A549 (cell line): ENCODE results near the gene POLRMT. TPM values are rescaled to one million over a fixed set of nuclear protein-coding genes. Genes with fewer than 3 reads are reported as not detected.

Source experiments
- ATAC-seq, 2 experiments: fragments of 200-7000 bp in 1 of 2; fragments of >200 bp in 1 of 2; cut with Nextera tagmentation in 1 of 2; cut with Tn5 transposase in 1 of 2; 3 replicates each; pipeline versions ENCODE4 v1.8.0 to v1.9.1; 2018 to 2020; ENCODE audit warnings: mild to moderate bottlenecking in 1 of 2, moderate library complexity in 1 of 2
- CTCF ChIA-PET: fragments of 300-600 bp; sonication (Branson Sonifier 250); formaldehyde crosslinking; extraction: SDS; loops from one replicate; lab custom pipeline; 2021; ENCODE audit warnings: antibody characterized with exemption, inconsistent platforms; lab: Yijun Ruan, JAX
- POLR2A ChIA-PET: fragments of 350-600 bp; formaldehyde crosslinking; extraction: SDS; loops from one replicate; lab custom pipeline; 2021; ENCODE audit warnings: antibody characterized with exemption, inconsistent platforms; lab: Yijun Ruan, JAX
- DNase-seq, 2 experiments: peaks; one replicate each; pipeline versions ENCODE4 v3.0.0 to v3.0.0-alpha.2; 2011 to 2016; ENCODE audit warnings: low read depth in 1 of 2, low spot score in 1 of 2
- FAIRE-seq: peaks from 2 replicates; lab custom pipeline; 2011; peaks lifted over from hg19 to GRCh38; lab: Jason Lieb, UNC
- H3K27ac ChIP-seq, 2 experiments: fragments of >200 bp; sonication (Bioruptor Twin); formaldehyde crosslinking; 3 replicates each; pipeline ENCODE4 v1.5.1; 2016 to 2017
- H3K4me1 ChIP-seq: fragments of >200 bp; sonication (Bioruptor Twin); formaldehyde crosslinking; 3 replicates; pipeline ENCODE4 v1.6.1; 2016
- H3K4me2 ChIP-seq: fragments of >200 bp; sonication (Bioruptor Twin); formaldehyde crosslinking; 3 replicates; pipeline ENCODE4 v1.6.1; 2016
- H3K4me3 ChIP-seq: fragments of >200 bp; sonication (Bioruptor Twin); formaldehyde crosslinking; 3 replicates; pipeline ENCODE4 v1.5.1; 2016
- H3K9me3 ChIP-seq: fragments of >200 bp; sonication (Bioruptor Twin); formaldehyde crosslinking; 3 replicates; pipeline ENCODE4 v1.6.1; 2016
- CBX2 ChIP-seq: fragments of 200-600 bp; sonication (generic); IDR thresholded peaks from 2 replicates; pipeline ENCODE4 v1.6.1; 2016; ENCODE audit warnings: low read depth, mild to moderate bottlenecking, borderline replicate concordance
- CEBPB ChIP-seq, 2 experiments: fragments of >200 bp in 1 of 2; sonication (Bioruptor Twin) in 1 of 2; formaldehyde crosslinking in 1 of 2; IDR thresholded peaks; 2 replicates each; pipeline ENCODE4 v1.6.1; 2012 to 2016
- FOSL2 ChIP-seq, 2 experiments: fragments of 450-650 bp in 1 of 2; fragments of >200 bp in 1 of 2; sonication (Bioruptor Twin) in 1 of 2; formaldehyde crosslinking; IDR thresholded peaks; 2 replicates each; pipeline versions ENCODE4 v1.5.0 to v1.6.1; 2016 to 2020; ENCODE audit warnings: mild to moderate bottlenecking in 1 of 2, moderate library complexity in 1 of 2
- HEYL ChIP-seq: fragments of 250-450 bp; sonication (Bioruptor Pico); IDR thresholded peaks from 2 replicates; pipeline ENCODE4 v1.8.0; 2021; ENCODE audit warnings: mild to moderate bottlenecking, moderate library complexity
- HOXA7 ChIP-seq: fragments of 250-450 bp; sonication (Bioruptor Pico); IDR thresholded peaks from 2 replicates; pipeline ENCODE4 v1.5.0; 2020; ENCODE audit warnings: mild to moderate bottlenecking, moderate library complexity
- HOXB13 ChIP-seq: fragments of 250-450 bp; sonication (Bioruptor Pico); IDR thresholded peaks from 2 replicates; pipeline ENCODE4 v1.5.0; 2020; ENCODE audit warnings: low read depth, mild to moderate bottlenecking, moderate library complexity
- JUN ChIP-seq, 2 experiments: fragments of >200 bp; sonication (Bioruptor Twin); formaldehyde crosslinking; IDR thresholded peaks; 2 replicates in 1 of 2; 3 replicates in 1 of 2; pipeline ENCODE4 v1.6.1; 2016 to 2017
- KDM5A ChIP-seq: fragments of 200-600 bp; sonication (generic); IDR thresholded peaks from 2 replicates; pipeline ENCODE4 v1.6.1; 2016; ENCODE audit warnings: antibody characterized with exemption, mild to moderate bottlenecking
- MAX ChIP-seq: IDR thresholded peaks from 2 replicates; pipeline ENCODE4 v1.6.1; 2012
- NFE2L2 ChIP-seq: fragments of 150-350 bp; conservative IDR thresholded peaks from 2 replicates; pipeline ENCODE4 v1.6.1; 2014; ENCODE audit warnings: low read length
- NR3C1 ChIP-seq: fragments of >200 bp; sonication (Bioruptor Twin); formaldehyde crosslinking; IDR thresholded peaks from 3 replicates; pipeline ENCODE4 v1.6.1; 2017
- PHF8 ChIP-seq: fragments of 200-600 bp; sonication (generic); IDR thresholded peaks from 2 replicates; pipeline ENCODE4 v1.6.1; 2016; ENCODE audit warnings: low read depth, mild to moderate bottlenecking, antibody characterized with exemption, moderate library complexity, borderline replicate concordance
- RARB ChIP-seq: fragments of 250-450 bp; sonication (Bioruptor Pico); IDR thresholded peaks from 2 replicates; pipeline ENCODE4 v1.8.0; 2021; ENCODE audit warnings: mild to moderate bottlenecking, moderate library complexity
- REST ChIP-seq: fragments of 200-600 bp; sonication (generic); IDR thresholded peaks from 2 replicates; pipeline ENCODE4 v1.6.1; 2016; ENCODE audit warnings: antibody characterized with exemption, mild to moderate bottlenecking, moderate library complexity
- SMC3 ChIP-seq: fragments of >200 bp; sonication (Bioruptor Twin); formaldehyde crosslinking; IDR thresholded peaks from 3 replicates; pipeline ENCODE4 v1.6.1; 2018; ENCODE audit warnings: inconsistent platforms
- ZFP36 ChIP-seq: fragments of 450-650 bp; IDR thresholded peaks from 2 replicates; pipeline ENCODE4 v1.6.1; 2014; ENCODE audit warnings: borderline replicate concordance; ENCODE audit not compliant: partially characterized antibody
- ZSCAN20 ChIP-seq: fragments of 250-450 bp; sonication (Bioruptor Pico); IDR thresholded peaks from 2 replicates; pipeline ENCODE4 v1.8.0; 2022; ENCODE audit warnings: mild to moderate bottlenecking, moderate library complexity
- WGBS: methylation state at CpG from one replicate; pipeline ENCODE4 v1.1.6; 2017; ENCODE audit errors: missing lambda C conversion rate; 5-methylcytosine and 5-hydroxymethylcytosine counted together
- polyA plus RNA-seq, 4 experiments: library from polyadenylated mRNA; depleted of rRNA in 3 of 4; stranded (reverse); fragments of >200 nt; fragmentation: RNase III in 1 of 4; extraction: RNeasy Plus Mini Kit Qiagen cat#74134 plus additional on column Dnase treatment in 1 of 4; gene quantifications; 2 replicates in 3 of 4; 3 replicates in 1 of 4; pipeline ENCODE4 v1.2.3, GENCODE V29; 2011 to 2017

The POLRMT gene
- polyA plus RNA-seq, 2 of the 4 experiments (the other 2 are of a cell fraction), result 41.9 to 68.8 TPM

- WGBS, result 76% methylated on average over 33 of the region's 75 CpGs
- H3K4me3 ChIP-seq, result peak overlapping the region; percentile 65
- DNase-seq, result no peak
These were observed 42.0 kb downstream of the POLRMT start for GRCh38 chr19:591099-591958.

GRCh38 chr19:590750-591098 is 42.6 kb downstream of the POLRMT start:
- DNase-seq (no peak), FAIRE-seq (no peak), ATAC-seq (no peak)
- POLR2A ChIA-PET, result no interaction called here
- 21% methylated on average over 10 of the region's 41 CpGs for WGBS
- Histone ChIP-seq H3K9me3 (no peaks in the 10 kb centered on the region), H3K4me2 (peak overlapping the region; percentile 89), H3K27ac (peak overlapping the region; percentile 82 to 95), H3K4me1 (peaks cover 47% of the 10 kb centered on the region), H3K4me3 (peak overlapping the region; percentile 65)
- CTCF ChIA-PET, result no interaction called here
- TF ChIP-seq NFE2L2, result no peak
- TF ChIP-seq CBX2, result no peak
- no peak for TF ChIP-seq JUN (IDR thresholded peaks at IDR 0.05)
- TF ChIP-seq MAX, result no peak
- no peak for TF ChIP-seq HEYL
- no peak for TF ChIP-seq ZSCAN20 (CRISPR knock-in tag)
- no peak for TF ChIP-seq CEBPB (IDR thresholded peaks at IDR 0.05)
- no peak for TF ChIP-seq RARB
- no peak for TF ChIP-seq HOXB13 (CRISPR knock-in tag)
- TF ChIP-seq ZFP36, result no peak
- no peak for TF ChIP-seq REST
- TF ChIP-seq SMC3, result no peak
- no peak for TF ChIP-seq FOSL2 (IDR thresholded peaks at IDR 0.05)
- TF ChIP-seq FOSL2 (CRISPR knock-in tag; IDR thresholded peaks at IDR 0.05), result no peak
- TF ChIP-seq NR3C1, result no peak
- no peak for TF ChIP-seq KDM5A
- TF ChIP-seq PHF8, result no peak
- TF ChIP-seq, all 56 proteins: peak for 0

More at GRCh38 chr19:591099-591958, 42.0 kb downstream of the POLRMT start:
- Histone ChIP-seq H3K9me3 (no peaks in the 10 kb centered on the region), H3K4me1 (peaks cover 41% of the 10 kb centered on the region), H3K27ac (peak overlapping the region; percentile 82 to 95), H3K4me2 (peak overlapping the region; percentile 89)
- POLR2A ChIA-PET, result no interaction called here
- FAIRE-seq, result no peak
- TF ChIP-seq REST, result peak; percentile 91
- TF ChIP-seq HOXA7 (CRISPR knock-in tag), result no peak
- TF ChIP-seq, all 56 proteins: peak for 1
- no peak for ATAC-seq
- CTCF ChIA-PET, result no interaction called here
